Measurements from ENCODE around the gene FGR. TPM values are rescaled to one million over a fixed set of nuclear protein-coding genes. Genes with fewer than 3 reads are reported as not detected.
"Not testable (repeated sequence)": the region's sequence is repeated elsewhere in the genome, so short reads cannot be mapped to it uniquely, and the experiment has no call there.

Gene FGR
- not detected for polyA plus RNA-seq (2012; ENCODE audit: insufficient read depth, insufficient read length, low read depth)

GRCh38 chr1:27634985-27635367, at the start of gene FGR:
FGR (minus strand) TSS chr1:27635185; CDS start chr1:27623916, 11,269 bp downstream.
- H3K36me3 ChIP-seq = no peaks in the 10 kb centered on the region
- TF ChIP-seq, protein P1, sequence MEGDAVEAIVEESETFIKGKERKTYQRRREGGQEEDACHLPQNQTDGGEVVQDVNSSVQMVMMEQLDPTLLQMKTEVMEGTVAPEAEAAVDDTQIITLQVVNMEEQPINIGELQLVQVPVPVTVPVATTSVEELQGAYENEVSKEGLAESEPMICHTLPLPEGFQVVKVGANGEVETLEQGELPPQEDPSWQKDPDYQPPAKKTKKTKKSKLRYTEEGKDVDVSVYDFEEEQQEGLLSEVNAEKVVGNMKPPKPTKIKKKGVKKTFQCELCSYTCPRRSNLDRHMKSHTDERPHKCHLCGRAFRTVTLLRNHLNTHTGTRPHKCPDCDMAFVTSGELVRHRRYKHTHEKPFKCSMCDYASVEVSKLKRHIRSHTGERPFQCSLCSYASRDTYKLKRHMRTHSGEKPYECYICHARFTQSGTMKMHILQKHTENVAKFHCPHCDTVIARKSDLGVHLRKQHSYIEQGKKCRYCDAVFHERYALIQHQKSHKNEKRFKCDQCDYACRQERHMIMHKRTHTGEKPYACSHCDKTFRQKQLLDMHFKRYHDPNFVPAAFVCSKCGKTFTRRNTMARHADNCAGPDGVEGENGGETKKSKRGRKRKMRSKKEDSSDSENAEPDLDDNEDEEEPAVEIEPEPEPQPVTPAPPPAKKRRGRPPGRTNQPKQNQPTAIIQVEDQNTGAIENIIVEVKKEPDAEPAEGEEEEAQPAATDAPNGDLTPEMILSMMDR (IDR thresholded peaks at IDR 0.05; ENCODE audit: low read depth, low read length) = no peak
- no peak for DNase-seq
- H3K4me1 ChIP-seq = peaks cover 5% of the 10 kb centered on the region; the same call in 1 of the 2 replicates
- no peaks in the 10 kb centered on the region for H3K27me3 ChIP-seq
- no peaks in the 10 kb centered on the region for H3K9me3 ChIP-seq
- peak within 1 kb of the TSS; percentile 37 for H3K4me3 ChIP-seq (ENCODE audit: low read depth, low read length)

- DNase-seq = no peak
- H3K4me3 ChIP-seq (ENCODE audit: low read depth, low read length) = no peak overlapping the region
- no peaks in the 10 kb centered on the region for H3K36me3 ChIP-seq
- H3K9me3 ChIP-seq = no peaks in the 10 kb centered on the region
- no peaks in the 10 kb centered on the region for H3K4me1 ChIP-seq
- no peaks in the 10 kb centered on the region for H3K27me3 ChIP-seq
- TF ChIP-seq, protein P1 (IDR thresholded peaks at IDR 0.05; ENCODE audit: low read depth, low read length) = no peak
Measured at GRCh38 chr1:27684176-27684575, 49.2 kb upstream of the FGR start.

DNA sequence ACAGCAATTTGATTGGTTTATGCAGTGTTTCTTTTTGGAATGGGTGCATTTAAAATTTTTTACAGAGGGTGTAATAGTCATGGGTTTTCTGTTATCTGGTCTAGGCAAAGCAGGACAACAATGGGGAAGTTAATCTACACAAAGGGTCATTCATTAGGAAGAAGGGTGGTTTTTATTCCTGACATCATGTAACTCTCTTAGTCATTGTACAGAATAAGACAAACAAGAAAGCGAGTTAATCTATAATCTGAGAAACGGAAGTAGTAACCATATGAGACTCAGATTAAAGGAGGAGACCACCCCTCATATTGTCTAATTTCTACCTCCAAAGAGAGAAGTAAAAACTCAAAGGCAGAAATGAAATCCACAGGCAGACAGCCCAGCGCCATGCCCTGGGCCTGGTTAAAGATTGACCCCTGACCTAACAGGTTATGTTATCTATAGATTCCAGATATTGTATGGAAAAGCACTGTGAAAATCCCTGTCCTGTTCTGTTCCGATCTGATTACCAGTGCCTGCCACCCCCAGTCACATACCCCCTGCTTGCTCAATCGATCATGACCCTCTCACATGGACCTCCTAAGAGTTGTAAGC, 47.5 kb upstream of the FGR start:
- Histone ChIP-seq H3K36me3 (no peaks in the 10 kb centered on the region), H3K4me3 (ENCODE audit: low read depth, low read length) (no peak overlapping the region), H3K9me3 (no peaks in the 10 kb centered on the region), H3K4me1 (no peaks in the 10 kb centered on the region), H3K27me3 (no peaks in the 10 kb centered on the region)
- TF ChIP-seq, protein P1 (IDR thresholded peaks at IDR 0.05; ENCODE audit: low read depth, low read length) = no peak
- DNase-seq = no peak

- not testable (repeated sequence) for H3K9me3 ChIP-seq; H3K27me3 ChIP-seq; H3K36me3 ChIP-seq; H3K4me3 ChIP-seq (ENCODE audit: low read depth, low read length); DNase-seq; H3K4me1 ChIP-seq
Measured at GRCh38 chr1:27681580-27681979, 46.6 kb upstream of the FGR start.

- DNase-seq; H3K9me3 ChIP-seq; H3K4me3 ChIP-seq (ENCODE audit: low read depth, low read length); H3K4me1 ChIP-seq; H3K27me3 ChIP-seq; H3K36me3 ChIP-seq: not testable (repeated sequence)
Measured at GRCh38 chr1:27680225-27680791, 45.3 kb upstream of the FGR start.

- no peak for DNase-seq
- no peak overlapping the region for H3K4me3 ChIP-seq (ENCODE audit: low read depth, low read length)
- no peaks in the 10 kb centered on the region for H3K4me1 ChIP-seq
- no peaks in the 10 kb centered on the region for H3K9me3 ChIP-seq
- H3K27me3 ChIP-seq = no peaks in the 10 kb centered on the region
- TF ChIP-seq, protein P1 (IDR thresholded peaks at IDR 0.05; ENCODE audit: low read depth, low read length) = no peak
- no peaks in the 10 kb centered on the region for H3K36me3 ChIP-seq
Measured at GRCh38 chr1:27678747-27679146, 43.8 kb upstream of the FGR start.

DNA sequence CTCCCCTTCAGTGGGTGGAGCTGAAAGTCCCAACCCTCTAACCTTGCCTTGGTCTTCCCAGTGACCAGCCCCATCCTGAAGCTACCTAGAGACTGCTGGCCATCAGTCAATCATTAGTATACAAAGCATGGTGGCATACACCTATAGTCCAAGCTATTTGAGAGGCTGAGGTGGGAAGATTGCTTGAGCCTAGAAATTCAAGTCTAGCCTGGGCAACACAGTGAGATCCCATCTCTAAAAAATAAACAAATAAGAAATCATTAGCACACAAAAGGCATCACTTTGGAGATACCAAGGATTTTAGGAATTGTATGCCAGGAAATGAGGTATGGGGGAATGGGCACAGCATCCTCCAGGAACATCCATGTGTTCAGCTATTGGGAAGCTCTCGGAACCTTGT, 41.4 kb upstream of the FGR start:
- Histone ChIP-seq H3K4me3 (ENCODE audit: low read depth, low read length) (no peak overlapping the region), H3K27me3 (no peaks in the 10 kb centered on the region), H3K4me1 (no peaks in the 10 kb centered on the region), H3K36me3 (no peaks in the 10 kb centered on the region), H3K9me3 (no peaks in the 10 kb centered on the region)
- no peak for DNase-seq
- TF ChIP-seq, protein P1 (IDR thresholded peaks at IDR 0.05; ENCODE audit: low read depth, low read length) = no peak
